SHP77 (cell line): ENCODE data around the gene LDLR.

Experiments used
- DNase-seq, 2 experiments: peaks; one replicate each; lab custom pipeline; 2025; lab: John Stamatoyannopoulos, UW

LDLR gene

GRCh38 chr19:11089254-11090013 lies at the start of gene LDLR:
Gene LDLR (plus strand): TSS chr19:11089463. CDS start chr19:11089549, 86 bp downstream.
- DNase-seq, result peak; percentile 93 to 95

GRCh38 chr19:11041194-11041593 lies 48.1 kb upstream of the LDLR start:
- no peak for DNase-seq

GRCh38 chr19:11041966-11042627 lies 47.2 kb upstream of the LDLR start:
- no peak for DNase-seq

GRCh38 chr19:11044431-11044830 lies 44.8 kb upstream of the LDLR start:
- no peak for DNase-seq

- no peak for DNase-seq
Observed at GRCh38 chr19:11045536-11045935, 43.7 kb upstream of the LDLR start.

GRCh38 chr19:11046605-11047354 lies 42.5 kb upstream of the LDLR start:
- no peak for DNase-seq

GRCh38 chr19:11047866-11048265 lies 41.4 kb upstream of the LDLR start:
- no peak for DNase-seq

GRCh38 chr19:11050323-11051114 lies 38.7 kb upstream of the LDLR start:
- DNase-seq, result no peak

- no peak for DNase-seq
Observed at GRCh38 chr19:11053817-11054195, 35.5 kb upstream of the LDLR start.

GRCh38 chr19:11054200-11054599 lies 35.1 kb upstream of the LDLR start:
- no peak for DNase-seq

GRCh38 chr19:11054628-11055027 lies 34.6 kb upstream of the LDLR start:
- no peak for DNase-seq

GRCh38 chr19:11058246-11059030 lies 30.8 kb upstream of the LDLR start:
- no peak for DNase-seq

GRCh38 chr19:11059511-11060358 lies 29.5 kb upstream of the LDLR start:
- DNase-seq, result no peak

- no peak for DNase-seq
Observed at GRCh38 chr19:11061952-11062351, 27.3 kb upstream of the LDLR start.

GRCh38 chr19:11063434-11063833 lies 25.8 kb upstream of the LDLR start:
- DNase-seq, result no peak

- DNase-seq, result no peak
Observed at GRCh38 chr19:11064831-11065303, 24.4 kb upstream of the LDLR start.

GRCh38 chr19:11066326-11066725 lies 22.9 kb upstream of the LDLR start:
- no peak for DNase-seq

- DNase-seq, result no peak
Observed at GRCh38 chr19:11067356-11068113, 21.7 kb upstream of the LDLR start.

GRCh38 chr19:11069561-11069960 lies 19.7 kb upstream of the LDLR start:
- DNase-seq, result no peak
